ENCODE measurements around the gene MAP2K5.

DNA sequence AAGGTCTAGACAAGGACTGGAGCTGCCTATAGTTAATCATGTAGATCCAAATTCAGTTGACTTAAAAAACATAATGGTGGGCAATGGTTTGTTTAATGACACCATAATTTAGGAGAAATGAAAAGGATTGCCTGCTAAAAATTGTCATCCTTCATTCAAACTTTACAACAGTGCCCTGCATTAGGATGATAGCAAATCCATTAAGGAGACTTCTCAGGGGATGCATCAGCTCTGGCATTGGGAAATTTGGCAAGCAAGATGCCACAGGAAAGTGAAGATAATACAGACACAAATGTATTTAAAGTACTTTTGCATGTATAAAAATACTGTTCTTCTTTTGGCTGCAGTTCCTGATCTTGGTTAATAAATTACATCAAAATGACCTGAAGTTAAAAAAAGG lies 189.7 kb downstream of the MAP2K5 start:
- TF ChIP-seq EZH2 (IDR thresholded peaks at IDR 0.05) (no peak), POLR2AphosphoS5 (IDR thresholded peaks at IDR 0.05; ENCODE audit: borderline replicate concordance, low read depth, low read length) (no peak), FOXP2 (optimal IDR thresholded peaks at IDR 0.05; ENCODE audit: control extremely low read depth, extremely low read length, insufficient read depth) (no peak)

Data from SK-N-MC (cell line).